Measurements from ENCODE around the gene SHC2. TPM values are rescaled to one million over a fixed set of nuclear protein-coding genes. Genes with fewer than 3 reads are reported as not detected.

The SHC2 gene
- total RNA-seq, 1 donor from 2014 or later = 24.0 TPM

DNA sequence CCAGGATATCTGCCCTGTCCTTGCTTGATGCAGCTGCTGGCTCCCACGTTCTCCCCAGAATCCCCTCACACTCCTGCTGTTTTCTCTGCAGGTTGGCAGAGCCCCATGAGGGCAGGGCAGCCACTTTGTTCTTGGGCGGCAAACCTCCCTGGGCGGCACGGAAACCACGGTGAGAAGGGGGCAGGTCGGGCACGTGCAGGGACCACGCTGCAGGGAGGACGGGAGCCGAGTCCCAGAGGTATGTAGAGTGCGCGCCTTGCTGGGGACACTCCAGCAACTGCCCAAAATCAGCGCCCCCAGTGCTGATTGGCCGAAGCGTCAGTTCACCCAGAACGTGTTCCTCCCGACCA is 86.0 kb downstream of the SHC2 start:
- H3K4me3 ChIP-seq = no peak overlapping the region
- H3K9me3 ChIP-seq = no peaks in the 10 kb centered on the region
- intact Hi-C loops (cut with DNase I) = no loop called here

DNA sequence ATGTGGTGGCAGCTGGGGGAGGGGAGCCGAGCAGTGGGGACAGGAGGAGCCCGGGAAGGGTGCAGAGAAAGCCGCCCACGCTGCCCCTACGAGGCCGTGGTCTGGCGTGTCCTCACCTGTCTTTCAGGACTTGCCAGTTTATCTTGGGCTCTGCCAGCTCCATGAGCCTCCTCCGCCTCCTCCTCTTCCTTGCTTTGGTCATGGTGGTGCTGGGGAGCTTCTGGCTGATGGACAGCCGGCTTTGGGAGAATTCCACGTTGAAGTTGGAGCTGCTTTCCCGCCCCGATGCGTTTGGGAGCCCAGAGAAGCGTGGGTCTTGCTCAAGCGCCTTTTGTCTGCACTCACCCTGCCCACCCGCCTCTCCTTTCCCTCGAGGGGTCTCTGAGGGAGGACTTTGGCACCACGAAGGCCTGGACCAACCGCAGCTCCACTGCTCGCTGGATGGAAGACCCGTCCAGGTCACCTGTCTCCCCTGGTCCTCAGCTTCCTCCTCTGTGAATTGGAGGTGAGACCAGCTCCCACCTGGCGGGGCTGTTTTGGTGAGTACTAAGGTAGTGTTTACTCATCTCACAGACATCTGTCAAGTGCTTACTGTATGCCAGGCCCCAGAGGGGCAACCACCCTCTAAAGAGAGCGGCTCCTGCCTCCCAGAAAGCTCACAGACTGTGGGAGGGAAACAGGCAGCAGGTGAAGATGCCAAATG is 86.5 kb downstream of the SHC2 start:
- H3K27ac ChIP-seq = no peak overlapping the region
- peaks cover 29% of the 10 kb centered on the region for H3K27me3 ChIP-seq (ENCODE audit: low read depth)
- no peak for DNase-seq
- intact Hi-C loops (cut with DNase I) = no loop called here
- TF ChIP-seq, protein P1, sequence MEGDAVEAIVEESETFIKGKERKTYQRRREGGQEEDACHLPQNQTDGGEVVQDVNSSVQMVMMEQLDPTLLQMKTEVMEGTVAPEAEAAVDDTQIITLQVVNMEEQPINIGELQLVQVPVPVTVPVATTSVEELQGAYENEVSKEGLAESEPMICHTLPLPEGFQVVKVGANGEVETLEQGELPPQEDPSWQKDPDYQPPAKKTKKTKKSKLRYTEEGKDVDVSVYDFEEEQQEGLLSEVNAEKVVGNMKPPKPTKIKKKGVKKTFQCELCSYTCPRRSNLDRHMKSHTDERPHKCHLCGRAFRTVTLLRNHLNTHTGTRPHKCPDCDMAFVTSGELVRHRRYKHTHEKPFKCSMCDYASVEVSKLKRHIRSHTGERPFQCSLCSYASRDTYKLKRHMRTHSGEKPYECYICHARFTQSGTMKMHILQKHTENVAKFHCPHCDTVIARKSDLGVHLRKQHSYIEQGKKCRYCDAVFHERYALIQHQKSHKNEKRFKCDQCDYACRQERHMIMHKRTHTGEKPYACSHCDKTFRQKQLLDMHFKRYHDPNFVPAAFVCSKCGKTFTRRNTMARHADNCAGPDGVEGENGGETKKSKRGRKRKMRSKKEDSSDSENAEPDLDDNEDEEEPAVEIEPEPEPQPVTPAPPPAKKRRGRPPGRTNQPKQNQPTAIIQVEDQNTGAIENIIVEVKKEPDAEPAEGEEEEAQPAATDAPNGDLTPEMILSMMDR (IDR thresholded peaks at IDR 0.05) = no peak
- no peaks in the 10 kb centered on the region for H3K36me3 ChIP-seq
- no peaks in the 10 kb centered on the region for H3K9me3 ChIP-seq
- H3K4me1 ChIP-seq = peaks cover 7% of the 10 kb centered on the region
- no peak for ATAC-seq
- no peak overlapping the region for H3K4me3 ChIP-seq

More for the DNA sequence above, 86.0 kb downstream of the SHC2 start:
- ATAC-seq (no peak), DNase-seq (no peak)
- peaks cover 29% of the 10 kb centered on the region for H3K27me3 ChIP-seq (ENCODE audit: low read depth)
- H3K4me1 ChIP-seq = peaks cover 7% of the 10 kb centered on the region
- H3K27ac ChIP-seq = no peak overlapping the region
- no peaks in the 10 kb centered on the region for H3K36me3 ChIP-seq
- TF ChIP-seq, protein P1 (IDR thresholded peaks at IDR 0.05) = no peak

DNA sequence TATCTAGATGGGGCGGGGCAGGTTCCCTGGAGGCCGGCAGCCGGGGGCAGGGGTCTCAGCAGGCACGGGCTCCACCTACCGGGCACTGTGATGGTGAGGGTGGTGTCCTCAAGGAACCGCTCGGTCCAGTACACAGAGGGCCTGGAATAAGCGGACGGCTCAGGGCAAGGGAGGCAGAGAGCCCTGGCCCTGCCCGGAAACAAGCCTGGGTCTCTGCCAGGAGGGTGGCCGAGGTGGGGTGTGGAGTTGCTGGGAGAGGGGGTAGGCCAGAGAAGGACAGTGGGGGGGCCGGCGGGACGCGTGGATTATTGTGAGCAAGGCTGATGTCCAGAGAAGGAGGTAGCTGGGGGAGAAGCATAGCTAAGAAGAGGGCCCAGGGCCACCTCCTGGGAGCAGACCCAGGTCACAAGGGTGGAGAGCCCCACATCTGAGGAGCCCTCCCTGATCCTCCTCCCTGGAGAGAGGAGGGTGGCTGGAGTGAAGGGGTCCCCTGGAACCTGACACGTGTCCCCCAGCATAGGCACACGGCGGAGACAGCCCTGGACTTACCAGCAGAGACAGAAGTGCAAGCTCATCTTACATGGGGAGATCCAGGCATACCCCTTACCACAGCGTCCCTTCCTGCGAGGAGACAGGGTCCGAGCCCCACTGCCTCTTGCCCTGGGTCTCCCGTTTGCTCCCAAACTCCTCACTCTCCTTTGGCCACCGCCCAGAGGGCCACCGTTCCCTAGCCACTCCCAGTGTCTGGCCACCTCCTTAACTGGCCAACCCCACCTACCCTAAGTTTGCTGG is 87.2 kb downstream of the SHC2 start:
- peak; percentile 17 to 30 for ATAC-seq
- no peak overlapping the region for H3K4me3 ChIP-seq

DNA sequence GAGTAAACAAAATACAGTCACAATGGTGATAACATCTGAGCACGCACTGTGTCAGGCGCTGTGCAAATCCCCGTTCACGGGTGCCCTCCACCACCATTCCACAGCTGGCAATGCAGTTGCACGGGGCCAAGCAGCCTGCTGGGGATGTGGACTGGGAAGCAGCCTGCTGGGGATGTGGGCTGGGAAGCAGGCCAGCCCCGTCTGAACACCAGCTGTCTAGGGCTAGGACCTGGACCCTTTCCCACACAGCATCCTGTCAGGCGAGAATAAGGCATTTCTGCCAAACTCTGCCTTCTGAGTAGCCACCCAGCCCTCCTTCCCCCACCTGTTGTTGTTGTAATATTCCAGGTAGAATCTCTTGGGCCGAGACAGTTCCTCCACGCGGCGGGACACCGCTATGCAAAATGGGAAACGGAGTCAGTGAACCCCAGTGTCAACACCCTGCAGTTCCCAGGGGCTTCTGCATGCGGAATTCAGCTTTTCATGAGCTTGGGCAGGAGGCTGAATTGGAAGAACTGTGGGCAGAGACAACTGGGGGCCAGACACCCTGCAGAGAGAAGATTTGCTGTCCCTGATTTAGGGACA is 88.4 kb downstream of the SHC2 start:
- Histone ChIP-seq H3K27me3 (ENCODE audit: low read depth) (peaks cover 29% of the 10 kb centered on the region), H3K4me3 (no peak overlapping the region), H3K4me1 (peaks cover 7% of the 10 kb centered on the region), H3K27ac (no peak overlapping the region), H3K36me3 (no peaks in the 10 kb centered on the region), H3K9me3 (no peaks in the 10 kb centered on the region)
- TF ChIP-seq, protein P1 (IDR thresholded peaks at IDR 0.05) = no peak
- intact Hi-C loops (cut with DNase I) = no loop called here
- DNase-seq = no peak
- ATAC-seq = peak; percentile 42 to 51

More for the DNA sequence above, 87.2 kb downstream of the SHC2 start:
- Histone ChIP-seq H3K36me3 (no peaks in the 10 kb centered on the region), H3K9me3 (no peaks in the 10 kb centered on the region), H3K27ac (no peak overlapping the region), H3K4me1 (peaks cover 7% of the 10 kb centered on the region), H3K27me3 (ENCODE audit: low read depth) (peaks cover 29% of the 10 kb centered on the region)
- TF ChIP-seq, protein P1 (IDR thresholded peaks at IDR 0.05) = no peak
- DNase-seq = no peak
- intact Hi-C loops (cut with DNase I) = no loop called here

DNA sequence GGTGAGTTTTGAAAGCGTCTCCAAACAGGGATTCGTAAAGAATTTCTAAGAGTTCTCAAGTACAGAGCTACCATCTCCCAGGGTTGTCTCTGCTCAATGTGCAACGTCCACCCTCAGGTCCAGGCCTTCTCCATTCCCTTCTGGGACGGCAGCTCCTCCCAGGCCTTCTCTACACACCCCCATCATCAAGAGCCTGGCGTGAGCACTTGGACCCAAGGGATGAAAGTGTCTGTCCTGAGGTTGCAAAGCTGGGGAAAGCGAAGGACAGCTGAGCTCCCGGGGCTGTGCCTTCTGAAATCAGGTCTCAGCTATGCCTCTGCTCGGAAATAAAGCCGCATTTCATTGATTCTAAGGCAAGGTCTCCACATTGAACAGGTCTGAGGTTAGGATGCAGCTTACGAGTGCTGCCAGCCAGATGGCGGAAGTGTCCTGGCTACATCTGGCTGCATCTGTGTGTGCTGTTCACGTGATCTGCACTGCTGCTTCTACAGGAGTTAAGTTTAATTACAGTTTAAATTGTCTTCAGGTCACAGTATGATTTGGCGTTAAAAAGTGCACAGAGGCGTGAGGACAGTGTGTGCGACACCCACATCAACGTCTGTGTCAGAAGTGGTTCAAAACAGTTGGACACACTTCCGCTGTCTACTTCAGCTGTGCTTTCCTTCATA is 89.2 kb downstream of the SHC2 start:
- TF ChIP-seq, protein P1 (IDR thresholded peaks at IDR 0.05) = no peak
- Histone ChIP-seq H3K36me3 (no peaks in the 10 kb centered on the region), H3K9me3 (no peaks in the 10 kb centered on the region), H3K27ac (no peak overlapping the region), H3K4me1 (peaks cover 7% of the 10 kb centered on the region), H3K4me3 (no peak overlapping the region), H3K27me3 (ENCODE audit: low read depth) (peaks cover 29% of the 10 kb centered on the region)
- intact Hi-C loops (cut with DNase I) = no loop called here
- ATAC-seq = no peak
- no peak for DNase-seq
